ENCODE data around the gene LIMK2.
"Not testable (repeated sequence)": the region's sequence is repeated elsewhere in the genome, so short reads cannot be mapped to it uniquely, and the experiment has no call there.

Gene LIMK2

DNA sequence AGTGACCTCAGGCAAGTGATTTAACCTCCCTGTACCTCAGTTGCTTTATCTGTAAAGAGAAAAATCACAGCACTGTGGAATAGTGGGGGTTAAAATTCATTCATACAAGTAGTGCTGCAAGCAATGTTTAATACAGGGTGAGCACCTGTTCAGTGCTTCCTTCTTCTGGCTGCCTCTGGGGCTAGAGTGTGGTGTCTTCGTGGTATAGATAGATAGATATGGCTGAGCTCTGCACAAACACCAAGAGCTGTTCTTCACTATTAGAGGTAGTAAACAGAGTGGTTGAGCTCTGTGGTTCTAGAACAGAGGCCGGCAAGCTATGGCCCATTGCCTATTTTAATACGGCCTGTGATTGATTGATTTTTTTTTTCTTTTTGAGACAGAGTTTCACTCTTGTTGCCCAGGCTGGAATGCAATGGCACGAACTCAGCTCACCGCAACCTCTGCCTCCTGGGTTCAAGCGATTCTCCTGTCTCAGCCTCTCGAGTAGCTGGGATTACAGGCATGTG, 32.9 kb downstream of the LIMK2 start:
- no peak for DNase-seq

DNA sequence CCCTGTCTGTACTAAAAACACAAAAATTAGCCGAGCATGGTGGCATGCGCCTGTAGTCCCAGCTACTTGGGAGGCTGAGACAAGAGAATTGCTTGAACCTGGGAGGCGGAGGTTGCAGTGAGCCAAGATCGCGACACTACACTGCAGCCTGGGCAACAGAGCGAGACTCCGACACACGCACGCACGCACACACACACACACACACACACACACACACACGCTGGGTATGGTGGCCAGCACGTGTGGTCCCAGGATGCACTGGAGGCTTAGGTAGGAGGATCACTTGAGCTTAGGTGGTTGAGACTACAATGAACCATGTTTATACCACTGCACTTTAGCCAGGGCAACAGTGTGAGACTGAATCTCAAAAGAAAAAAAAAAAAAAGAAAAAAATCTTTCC, 33.9 kb downstream of the LIMK2 start:
- not testable (repeated sequence) for DNase-seq

- no peak for DNase-seq
Observed at GRCh38 chr22:31246687-31247086, 34.6 kb downstream of the LIMK2 start.

DNA sequence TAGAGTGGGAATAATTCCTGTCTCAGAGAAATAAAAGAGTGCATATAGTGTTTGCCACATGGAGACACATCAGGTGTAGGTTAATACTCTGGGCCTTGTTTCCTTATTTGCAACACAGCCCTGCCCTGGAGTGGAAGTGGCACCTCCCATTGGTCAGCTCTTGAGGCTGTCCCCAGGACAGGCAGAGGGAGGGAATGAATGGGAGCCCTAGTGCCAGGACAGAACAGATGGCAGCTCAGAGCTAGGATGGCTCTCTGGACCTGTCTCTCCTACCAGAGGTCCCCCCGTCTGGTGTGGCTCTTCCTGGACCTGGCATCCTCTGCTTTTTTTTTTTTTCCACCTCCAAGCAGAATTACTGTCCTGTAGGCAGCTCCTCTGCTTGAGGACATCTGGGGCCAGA, 35.6 kb downstream of the LIMK2 start:
- DNase-seq: no peak

DNA sequence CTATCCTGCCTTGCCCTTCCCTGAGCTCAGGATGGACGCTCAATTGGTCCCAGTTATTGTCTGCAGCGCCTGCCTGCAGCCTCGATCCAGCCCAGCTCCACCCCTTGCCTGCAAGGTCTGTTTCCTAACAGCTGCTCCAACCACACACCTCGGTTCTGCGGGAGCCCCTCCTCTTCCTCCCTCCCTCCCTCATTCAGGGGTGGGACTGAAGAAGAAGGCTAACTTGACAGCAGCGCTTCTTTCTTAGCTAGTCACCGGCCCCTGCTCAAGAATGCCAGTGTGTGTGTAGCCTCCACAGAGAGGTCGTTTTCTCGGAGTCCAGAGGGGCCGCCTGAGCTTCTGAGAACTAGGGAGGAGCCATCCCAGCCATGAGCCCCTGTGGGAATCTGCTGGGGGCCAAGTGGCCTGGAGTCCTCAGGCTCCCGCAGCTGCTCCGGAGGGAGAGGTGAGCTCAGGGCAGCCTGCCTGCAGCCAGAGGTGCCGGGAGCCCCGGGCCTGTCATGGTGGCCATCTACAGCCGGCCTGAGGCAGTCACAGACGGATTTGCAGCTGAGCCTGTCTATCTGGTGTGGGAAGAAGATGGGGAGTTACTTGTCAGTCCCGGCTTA, 36.1 kb downstream of the LIMK2 start:
- peak; percentile 14 to 52 (median 35) for DNase-seq

DNA sequence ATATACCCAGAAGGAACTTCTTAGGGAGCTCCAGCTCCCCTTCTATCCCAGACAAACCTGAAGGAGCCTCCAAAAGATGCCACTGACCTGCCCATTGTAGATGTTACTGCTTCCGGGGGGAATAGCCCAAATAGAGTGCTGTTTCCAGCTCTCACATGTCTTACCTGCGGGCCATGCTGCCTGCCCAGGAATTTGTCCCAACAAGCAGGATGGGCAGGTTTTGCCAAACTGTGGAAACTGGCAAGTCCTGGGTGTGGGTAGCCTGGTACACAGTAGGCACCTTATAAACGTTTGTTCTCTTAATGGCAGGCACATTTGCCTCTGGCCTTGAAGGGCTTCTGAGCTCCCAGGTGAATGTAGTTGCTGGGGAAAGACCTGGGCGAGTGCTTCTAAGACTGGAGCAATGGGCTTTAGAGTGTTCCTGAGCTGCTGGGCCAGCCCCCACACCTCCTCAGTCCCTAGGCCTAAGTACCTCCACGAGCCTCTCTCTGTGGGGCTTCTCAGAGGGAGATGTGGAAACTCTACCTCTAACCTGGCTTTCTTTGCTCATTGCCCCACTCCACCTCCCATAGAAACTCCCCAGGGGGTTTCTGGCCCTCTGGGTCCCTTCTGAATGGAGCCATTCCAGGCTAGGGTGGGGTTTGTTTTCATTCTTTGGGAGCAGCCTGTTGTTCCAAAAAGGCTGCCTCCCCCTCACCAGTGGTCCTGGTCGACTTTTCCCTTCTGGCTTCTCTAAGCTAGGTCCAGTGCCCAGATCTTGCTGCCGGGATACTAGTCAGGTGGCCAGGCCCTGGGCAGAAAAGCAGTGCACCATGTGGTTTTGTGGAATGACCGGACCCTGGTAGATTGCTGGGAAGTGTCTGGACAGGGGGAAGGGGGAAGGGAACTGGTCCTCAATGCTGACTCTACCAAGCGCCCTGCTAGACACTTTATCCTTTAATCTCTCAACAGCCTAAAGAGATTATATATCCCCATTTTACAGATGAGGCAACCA, 37.2 kb downstream of the LIMK2 start:
- DNase-seq: no peak

DNA sequence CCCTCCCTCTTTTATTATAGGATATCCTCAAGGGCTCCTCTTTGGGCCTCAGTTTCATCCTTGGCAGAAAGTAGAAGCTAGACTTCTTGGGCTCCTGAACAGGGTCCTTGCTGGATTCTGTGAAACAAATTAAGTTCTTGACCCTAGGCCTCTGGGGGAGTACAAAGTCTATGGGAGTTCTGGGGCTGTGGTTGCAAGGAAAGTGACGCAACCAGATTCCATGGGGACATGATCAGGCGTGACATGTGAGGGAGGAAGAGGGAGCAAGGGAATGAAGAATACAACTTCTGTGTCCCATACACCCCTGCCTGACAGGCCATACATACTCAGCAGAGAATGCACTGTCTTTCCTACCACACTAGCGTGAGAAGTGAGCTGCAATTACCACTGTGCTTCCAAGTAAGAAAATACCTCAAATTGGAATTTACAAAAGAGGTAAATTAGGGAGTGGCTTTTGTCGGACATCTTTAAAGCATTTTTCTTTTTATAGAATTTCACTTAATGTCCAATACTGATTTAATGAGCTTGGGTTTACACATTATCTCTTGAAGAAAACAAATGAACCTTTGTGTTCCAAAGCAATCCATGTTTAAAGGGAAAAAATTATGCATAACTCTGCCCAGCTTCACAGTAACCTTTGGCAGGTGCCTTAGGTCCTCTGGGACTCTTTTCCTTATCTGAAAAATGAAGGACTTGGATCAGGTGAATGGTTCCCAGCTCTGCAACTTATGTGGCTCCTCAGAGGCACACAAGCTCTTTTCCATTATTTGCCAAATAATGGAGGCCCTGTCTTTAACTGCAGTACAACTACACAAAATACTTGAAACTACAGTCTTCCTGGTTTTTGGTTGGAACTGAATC, 38.9 kb downstream of the LIMK2 start:
- DNase-seq: no peak

DNA sequence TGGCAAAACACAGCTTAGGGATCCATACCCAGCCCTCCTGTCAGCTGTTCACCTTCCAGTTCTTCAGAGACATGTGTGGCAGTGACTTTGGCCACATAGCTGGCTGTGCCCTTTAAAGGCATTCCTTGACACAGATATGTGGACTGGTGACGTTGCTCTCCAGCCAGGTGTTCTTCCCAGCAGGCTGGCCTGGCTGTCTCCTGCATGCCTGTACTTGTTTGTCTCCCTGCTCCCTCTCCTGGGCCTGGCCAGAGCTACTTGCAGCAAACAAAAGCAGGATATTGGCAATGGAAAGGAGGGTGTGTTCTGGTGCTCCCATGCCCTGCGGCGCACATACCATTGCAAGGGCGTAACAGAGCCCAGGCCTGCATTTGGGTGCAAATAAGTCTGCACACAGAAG, 41.9 kb downstream of the LIMK2 start:
- DNase-seq: no peak

DNA sequence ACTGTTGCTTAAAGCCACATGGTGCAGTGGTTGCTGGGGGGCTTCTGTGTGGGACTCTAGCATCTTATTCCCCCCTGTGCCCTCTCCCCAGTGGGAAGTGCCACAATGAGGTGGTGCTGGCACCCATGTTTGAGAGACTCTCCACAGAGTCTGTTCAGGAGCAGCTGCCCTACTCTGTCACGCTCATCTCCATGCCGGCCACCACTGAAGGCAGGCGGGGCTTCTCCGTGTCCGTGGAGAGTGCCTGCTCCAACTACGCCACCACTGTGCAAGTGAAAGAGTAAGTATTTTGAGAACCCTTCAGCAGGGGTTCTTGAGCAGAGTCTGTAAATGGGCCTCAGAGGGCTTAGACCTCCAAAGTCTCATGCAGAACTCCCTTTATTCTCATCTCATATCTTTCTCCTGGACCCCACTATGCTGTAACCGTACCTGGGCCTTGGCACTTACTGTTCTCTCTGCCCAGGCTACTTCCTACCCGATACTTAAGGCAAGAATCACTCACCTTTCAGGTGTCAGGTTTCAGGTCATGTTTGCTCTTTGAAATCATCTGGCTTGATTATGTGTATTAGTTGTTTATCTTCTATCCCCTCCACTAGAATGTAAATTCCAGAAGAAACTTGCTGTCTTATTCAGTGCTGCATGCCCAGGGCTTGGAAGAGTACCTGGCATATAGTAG, 47.8 kb downstream of the LIMK2 start:
- no peak for DNase-seq

GRCh38 chr22:31260474-31260856, 48.4 kb downstream of the LIMK2 start:
- no peak for DNase-seq

- no peak for DNase-seq
Observed at GRCh38 chr22:31262312-31263133, 50.4 kb downstream of the LIMK2 start.

DNA sequence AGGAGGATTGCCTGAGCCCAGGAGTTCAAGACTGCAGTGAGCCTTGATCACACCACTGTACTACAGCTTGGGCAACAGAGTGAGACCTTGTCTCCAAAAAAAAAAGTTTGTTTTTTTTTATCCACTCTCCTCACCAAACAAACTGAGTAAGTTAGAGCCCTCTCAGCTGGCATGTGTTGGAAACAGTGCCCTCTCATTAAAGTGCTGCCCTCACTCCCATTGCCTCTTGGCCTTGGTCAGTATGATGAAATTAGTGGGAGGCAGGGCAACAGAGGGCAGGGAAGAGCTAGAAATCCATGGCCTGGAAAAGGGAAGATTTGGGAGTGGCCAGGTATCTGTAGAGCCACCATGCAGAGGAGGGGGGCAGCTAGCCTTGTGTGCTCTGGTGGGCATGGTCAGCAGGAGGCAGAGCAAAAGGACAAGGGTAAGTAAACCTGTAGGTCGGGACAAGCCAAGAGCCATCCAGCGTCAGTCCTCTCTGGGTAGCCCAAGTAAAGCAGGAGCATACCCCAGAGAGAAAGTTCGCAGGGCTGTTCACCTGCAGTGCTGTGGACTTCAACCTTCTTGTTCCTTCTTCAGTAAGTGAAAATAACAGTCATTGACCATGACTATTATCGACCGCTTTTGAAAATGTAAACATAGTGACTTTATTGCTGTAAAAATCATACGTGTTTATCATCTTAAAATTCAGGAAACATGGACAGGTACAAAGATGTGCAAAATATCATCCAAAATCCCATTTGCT, 52.0 kb downstream of the LIMK2 start:
- no peak for DNase-seq

DNA sequence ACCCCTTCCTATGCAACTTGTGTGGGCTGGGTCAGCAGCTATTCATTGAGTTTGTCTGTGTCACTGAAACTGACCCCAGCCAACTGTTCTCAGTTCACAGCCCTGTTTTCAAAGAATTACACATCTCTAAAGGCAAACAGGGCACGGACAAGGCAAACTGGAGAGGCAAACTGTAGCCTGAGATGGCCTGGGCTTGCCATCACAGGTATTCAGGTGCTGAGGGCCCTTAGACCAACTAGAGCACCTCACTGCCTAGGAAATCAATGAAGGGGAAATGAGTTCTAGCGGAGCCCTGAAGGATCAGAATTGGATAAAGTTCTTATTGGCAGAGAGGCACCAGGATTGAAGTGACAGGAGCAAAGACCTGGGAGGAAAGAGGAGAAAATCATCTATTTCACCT, 56.2 kb downstream of the LIMK2 start:
- no peak for DNase-seq

DNA sequence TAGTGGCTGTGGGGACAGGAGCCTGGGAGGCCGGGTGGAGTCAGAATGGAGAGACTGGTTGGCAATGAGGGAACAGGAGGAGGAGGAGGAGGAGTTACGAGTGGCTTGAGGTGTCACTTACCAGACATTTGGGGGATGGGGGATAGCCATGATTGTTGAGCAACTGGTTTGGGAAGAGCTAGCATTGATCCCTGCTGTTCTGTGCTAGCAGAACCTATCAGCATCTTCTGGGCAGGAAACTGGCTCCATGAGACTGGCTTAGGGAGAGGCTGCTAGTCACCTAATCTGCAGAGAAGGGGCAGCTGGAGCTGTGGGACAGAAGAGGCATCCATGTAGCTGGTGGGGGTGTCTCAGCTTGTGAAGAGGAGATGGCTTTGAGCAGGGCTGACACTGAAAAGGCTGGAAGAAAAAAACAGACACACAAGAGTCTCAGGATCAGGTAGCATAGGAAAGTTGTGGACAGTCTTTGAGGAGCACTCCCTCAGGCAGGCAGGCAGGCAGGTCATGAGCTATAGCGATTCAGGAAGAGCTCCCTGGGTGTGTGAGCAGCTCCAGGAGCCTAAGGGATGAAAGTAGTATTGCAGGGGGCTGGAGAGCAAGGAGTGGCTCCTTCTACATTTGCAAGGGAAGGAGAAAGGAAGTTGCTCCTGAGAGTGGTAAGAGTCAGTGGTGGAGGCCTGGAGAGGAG, 57.9 kb downstream of the LIMK2 start:
- DNase-seq: no peak

DNA sequence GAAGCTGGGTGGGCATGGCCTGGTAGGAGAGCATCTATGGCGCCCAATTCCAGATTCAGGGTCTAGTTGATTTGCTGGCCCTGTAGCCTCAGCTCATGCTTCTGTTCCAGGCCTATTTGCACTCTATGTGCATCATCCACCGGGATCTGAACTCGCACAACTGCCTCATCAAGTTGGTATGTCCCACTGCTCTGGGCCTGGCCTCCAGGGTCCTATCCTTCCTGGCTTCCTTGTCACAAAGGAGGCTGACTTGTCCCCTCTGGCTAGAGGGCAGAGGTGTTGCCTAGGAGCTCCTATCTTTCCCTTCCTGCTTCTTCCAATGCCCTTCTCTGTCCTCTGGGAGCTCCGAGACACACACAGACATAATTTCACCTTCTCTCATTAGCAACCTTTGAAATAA, 58.9 kb downstream of the LIMK2 start:
- no peak for DNase-seq

DNA sequence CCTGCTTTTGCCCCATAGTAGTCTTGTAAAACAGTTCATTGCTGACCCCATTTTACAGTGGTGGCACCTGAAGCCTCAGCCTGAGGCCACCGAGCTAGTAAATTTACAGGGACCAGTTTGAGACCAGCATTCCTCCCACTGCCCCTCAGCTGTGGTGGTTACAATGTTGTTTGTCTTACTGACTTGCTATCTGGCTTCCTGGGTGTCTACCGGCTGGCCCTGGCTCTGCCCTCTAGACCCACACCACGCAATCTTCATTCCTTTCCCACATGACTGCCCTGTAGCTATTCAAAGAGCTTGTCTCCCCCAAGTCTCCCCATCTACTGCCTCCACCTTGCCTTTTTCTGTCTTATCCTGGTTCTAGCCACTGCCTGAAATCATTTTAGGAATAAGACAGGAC, 59.4 kb downstream of the LIMK2 start:
- no peak for DNase-seq

DNA sequence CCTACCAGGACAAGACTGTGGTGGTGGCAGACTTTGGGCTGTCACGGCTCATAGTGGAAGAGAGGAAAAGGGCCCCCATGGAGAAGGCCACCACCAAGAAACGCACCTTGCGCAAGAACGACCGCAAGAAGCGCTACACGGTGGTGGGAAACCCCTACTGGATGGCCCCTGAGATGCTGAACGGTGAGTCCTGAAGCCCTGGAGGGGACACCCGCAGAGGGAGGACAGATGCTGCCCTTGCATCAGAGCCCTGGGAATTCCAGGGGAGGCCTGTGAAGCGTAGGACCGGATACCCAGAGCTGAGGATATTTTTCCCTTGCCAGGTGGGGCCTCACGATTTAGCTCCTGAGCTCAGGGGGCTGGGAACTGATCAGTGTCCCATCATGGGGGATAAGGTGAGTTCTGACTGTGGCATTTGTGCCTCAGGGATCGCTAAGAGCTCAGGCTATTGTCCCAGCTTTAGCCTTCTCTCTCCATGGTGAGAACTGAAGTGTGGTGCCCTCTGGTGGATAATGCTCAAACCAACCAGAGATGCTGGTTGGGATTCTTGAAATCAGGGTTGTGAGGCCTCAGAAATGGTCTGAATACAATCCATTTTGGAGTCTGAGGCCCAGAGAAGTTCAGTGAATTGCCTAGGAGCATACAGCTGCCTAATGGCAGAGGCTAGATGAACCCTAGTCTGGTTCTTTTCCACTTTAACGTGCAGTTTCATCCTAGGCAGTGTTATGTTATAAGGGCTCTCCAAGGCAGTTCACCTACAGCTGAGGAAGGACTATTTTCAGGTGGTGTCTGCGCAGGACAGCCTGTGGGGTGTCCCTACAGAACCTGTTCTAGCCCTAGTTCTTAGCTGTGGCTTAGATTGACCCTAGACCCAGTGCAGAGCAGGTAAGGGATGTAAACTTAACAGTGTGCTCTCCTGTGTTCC, 60.7 kb downstream of the LIMK2 start:
- peak; percentile 14 to 44 (median 22) for DNase-seq

DNA sequence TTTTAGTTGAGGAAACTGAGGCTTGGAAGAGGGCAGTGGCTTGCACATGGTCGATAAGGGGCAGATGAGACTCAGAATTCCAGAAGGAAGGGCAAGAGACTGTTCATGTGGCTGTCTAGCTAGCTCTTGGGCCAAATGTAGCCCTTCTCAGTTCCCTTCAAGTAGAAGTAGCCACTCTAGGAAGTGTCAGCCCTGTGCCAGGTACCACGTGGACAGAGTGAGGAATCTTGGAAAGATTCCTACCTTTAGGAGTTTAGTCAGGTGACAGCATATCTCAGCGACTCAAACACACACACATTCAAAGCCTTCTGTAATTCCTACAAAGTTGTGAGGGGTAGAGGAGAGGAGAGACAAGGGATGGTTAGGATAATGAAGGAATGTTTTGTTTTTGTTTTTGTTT, 61.9 kb downstream of the LIMK2 start:
- DNase-seq: no peak

GRCh38 chr22:31275018-31275417, 62.9 kb downstream of the LIMK2 start:
- DNase-seq: no peak

All from activated CD4-positive, CD25-positive, alpha-beta regulatory T cell (primary cell).